Astrocyte (in vitro differentiated cells and primary cell): ENCODE data around the gene RDH14.

Experiments
- EZH2 ChIP-seq: IDR thresholded peaks from 2 replicates; pipeline ENCODE4 v1.6.1; 2012; ENCODE audit warnings: mild to moderate bottlenecking, low read length, inconsistent platforms; ENCODE audit not compliant: insufficient read depth
- TF ChIP-seq, protein P1 (sequence below): IDR thresholded peaks from 2 replicates; pipeline ENCODE4 v1.5.1; 2011; ENCODE audit warnings: low read depth, mild to moderate bottlenecking, inconsistent platforms, low read length, moderate library complexity; ENCODE audit not compliant: insufficient read depth

GRCh38 chr2:18580606-18581005, 20.2 kb upstream of the RDH14 start:
- TF ChIP-seq, protein P1, sequence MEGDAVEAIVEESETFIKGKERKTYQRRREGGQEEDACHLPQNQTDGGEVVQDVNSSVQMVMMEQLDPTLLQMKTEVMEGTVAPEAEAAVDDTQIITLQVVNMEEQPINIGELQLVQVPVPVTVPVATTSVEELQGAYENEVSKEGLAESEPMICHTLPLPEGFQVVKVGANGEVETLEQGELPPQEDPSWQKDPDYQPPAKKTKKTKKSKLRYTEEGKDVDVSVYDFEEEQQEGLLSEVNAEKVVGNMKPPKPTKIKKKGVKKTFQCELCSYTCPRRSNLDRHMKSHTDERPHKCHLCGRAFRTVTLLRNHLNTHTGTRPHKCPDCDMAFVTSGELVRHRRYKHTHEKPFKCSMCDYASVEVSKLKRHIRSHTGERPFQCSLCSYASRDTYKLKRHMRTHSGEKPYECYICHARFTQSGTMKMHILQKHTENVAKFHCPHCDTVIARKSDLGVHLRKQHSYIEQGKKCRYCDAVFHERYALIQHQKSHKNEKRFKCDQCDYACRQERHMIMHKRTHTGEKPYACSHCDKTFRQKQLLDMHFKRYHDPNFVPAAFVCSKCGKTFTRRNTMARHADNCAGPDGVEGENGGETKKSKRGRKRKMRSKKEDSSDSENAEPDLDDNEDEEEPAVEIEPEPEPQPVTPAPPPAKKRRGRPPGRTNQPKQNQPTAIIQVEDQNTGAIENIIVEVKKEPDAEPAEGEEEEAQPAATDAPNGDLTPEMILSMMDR, result no peak
- TF ChIP-seq EZH2, result no peak
